HG03432 (cell line): Measurements from ENCODE around the gene LEPROT.

Experiments
- ATAC-seq: cut with Tn5 transposase; IDR thresholded peaks from one replicate; pipeline ENCODE4 v1.9.1; 2021; ENCODE audit warnings: mild to moderate bottlenecking, moderate library complexity; ENCODE audit not compliant: unreplicated experiment

LEPROT gene

GRCh38 chr1:65412256-65412983, 8.0 kb upstream of the LEPROT start:
- ATAC-seq = no peak

GRCh38 chr1:65412984-65413375, 7.5 kb upstream of the LEPROT start:
- no peak for ATAC-seq

- ATAC-seq = no peak
Observed at GRCh38 chr1:65414538-65414937, 5.9 kb upstream of the LEPROT start.

GRCh38 chr1:65416767-65417166, 3.7 kb upstream of the LEPROT start:
- no peak for ATAC-seq

- no peak for ATAC-seq
Observed at GRCh38 chr1:65417729-65418128, 2.7 kb upstream of the LEPROT start.

GRCh38 chr1:65418522-65419185, 1.8 kb upstream of the LEPROT start:
- ATAC-seq = no peak

GRCh38 chr1:65419681-65420589, 533 bp upstream of the LEPROT start:
- peak; percentile 92 for ATAC-seq

- no peak for ATAC-seq
Observed at GRCh38 chr1:65421351-65422025, 1.0 kb downstream of the LEPROT start.

GRCh38 chr1:65422241-65423203, 2.1 kb downstream of the LEPROT start:
- no peak for ATAC-seq

GRCh38 chr1:65423884-65424572, 3.6 kb downstream of the LEPROT start:
- ATAC-seq = no peak

GRCh38 chr1:65424573-65424889, 4.1 kb downstream of the LEPROT start:
- ATAC-seq = no peak

GRCh38 chr1:65425006-65425405, 4.5 kb downstream of the LEPROT start:
- no peak for ATAC-seq

GRCh38 chr1:65425697-65426096, 5.2 kb downstream of the LEPROT start:
- ATAC-seq = no peak

- ATAC-seq = no peak
Observed at GRCh38 chr1:65429078-65429477, 8.6 kb downstream of the LEPROT start.

- no peak for ATAC-seq
Observed at GRCh38 chr1:65429806-65430205, 9.3 kb downstream of the LEPROT start.

GRCh38 chr1:65431111-65431705, 10.7 kb downstream of the LEPROT start:
- ATAC-seq = peak; percentile 50

- no peak for ATAC-seq
Observed at GRCh38 chr1:65432918-65433317, 12.4 kb downstream of the LEPROT start.

- no peak for ATAC-seq
Observed at GRCh38 chr1:65434255-65434654, 13.8 kb downstream of the LEPROT start.

- no peak for ATAC-seq
Observed at GRCh38 chr1:65434760-65435159, 14.3 kb downstream of the LEPROT start.
